ENCODE measurements around the gene TTC34.
A peak's percentile ranks its signal among the peaks of the same experiment; 100 is the strongest.

The TTC34 gene

GRCh38 chr1:2642131-2642559, 159.3 kb downstream of the TTC34 start:
- no peaks in the 10 kb centered on the region for H4K20me1 ChIP-seq (ENCODE audit: insufficient read depth, low read length)
- H3F3A ChIP-seq (ENCODE audit: insufficient read depth, low read length) = no peaks in the 10 kb centered on the region
- H2AFZ ChIP-seq (ENCODE audit: low read length) = no peak overlapping the region
- peak overlapping the region; percentile 74 for H3K4me3 ChIP-seq (ENCODE audit: low read depth, low read length, poor library complexity, severe bottlenecking)
- H3K36me3 ChIP-seq (ENCODE audit: insufficient read depth, low read length) = no peaks in the 10 kb centered on the region; the same call in 1 of the 2 replicates
- no peaks in the 10 kb centered on the region for H3K79me2 ChIP-seq (ENCODE audit: insufficient read depth, low read length)
- no peak overlapping the region for H3K27ac ChIP-seq (ENCODE audit: low read depth, low read length, poor library complexity, severe bottlenecking)
- no peak for TF ChIP-seq CTCF (IDR thresholded peaks at IDR 0.05; ENCODE audit: low read length)
- no peak for TF ChIP-seq EZH2 (IDR thresholded peaks at IDR 0.05; ENCODE audit: borderline replicate concordance, low read length)
- H3K4me1 ChIP-seq (ENCODE audit: insufficient read depth, low read length, severe bottlenecking) = peaks cover 10% of the 10 kb centered on the region
- no peaks in the 10 kb centered on the region; the same call in 1 of the 2 replicates for H3K27me3 ChIP-seq (ENCODE audit: insufficient read depth, low read length)
- no peaks in the 10 kb centered on the region for H3K9me2 ChIP-seq (ENCODE audit: low read depth, low read length)
- peak overlapping the region; percentile 87 for H3K4me2 ChIP-seq (ENCODE audit: low read length)
- peaks cover 10% of the 10 kb centered on the region for H3K9me3 ChIP-seq (ENCODE audit: low read length)
- H3K9ac ChIP-seq (ENCODE audit: low read length) = peak overlapping the region; percentile 80

DNA sequence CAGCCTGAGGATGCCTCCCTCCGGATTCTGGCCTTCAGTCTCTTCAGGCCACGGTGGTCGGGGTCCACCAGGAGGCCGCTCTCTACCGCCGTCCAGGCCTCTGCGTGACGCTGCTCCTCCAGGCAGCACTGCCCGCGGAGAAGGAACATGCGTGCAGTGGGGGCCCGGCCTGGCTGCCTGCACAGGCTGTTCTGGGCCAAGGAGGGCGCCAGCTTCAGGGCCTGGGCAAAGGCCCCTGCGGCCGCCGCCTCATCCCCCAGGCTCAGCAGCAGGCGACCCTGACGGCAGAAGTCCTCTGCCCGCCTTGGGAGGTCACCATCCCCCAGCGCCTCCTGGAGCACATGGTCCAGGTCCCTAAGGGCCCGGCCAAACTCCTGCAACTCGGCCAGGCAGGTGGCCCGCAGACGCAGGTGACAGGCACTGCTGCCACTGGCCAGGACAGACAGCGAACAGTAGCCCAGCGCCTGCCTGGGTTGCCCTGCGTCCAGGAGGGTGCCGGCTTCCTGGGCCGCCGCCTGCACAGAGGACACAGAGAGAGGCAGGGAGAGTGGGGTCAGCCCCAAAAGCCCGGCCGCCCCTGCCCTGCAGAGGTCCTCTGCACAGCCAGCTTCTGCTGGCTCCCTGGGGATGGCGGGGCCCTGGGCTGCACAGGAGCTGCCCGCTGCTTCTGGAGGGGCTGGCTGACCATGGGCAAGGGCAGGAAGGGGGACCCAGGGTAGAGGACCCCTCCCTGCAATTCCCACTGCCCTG, 159.9 kb downstream of the TTC34 start:
- no peaks in the 10 kb centered on the region; the same call in 1 of the 2 replicates for H3K36me3 ChIP-seq (ENCODE audit: insufficient read depth, low read length)
- H3K79me2 ChIP-seq (ENCODE audit: insufficient read depth, low read length) = no peaks in the 10 kb centered on the region
- H3K4me1 ChIP-seq (ENCODE audit: insufficient read depth, low read length, severe bottlenecking) = peaks cover 10% of the 10 kb centered on the region
- H3K27me3 ChIP-seq (ENCODE audit: insufficient read depth, low read length) = no peaks in the 10 kb centered on the region; the same call in 1 of the 2 replicates
- no peak overlapping the region for H2AFZ ChIP-seq (ENCODE audit: low read length)
- no peak overlapping the region; the same call in 1 of the 2 replicates for H3K9ac ChIP-seq (ENCODE audit: low read length)
- no peaks in the 10 kb centered on the region for H3K9me2 ChIP-seq (ENCODE audit: low read depth, low read length)
- peak overlapping the region; percentile 87 for H3K4me2 ChIP-seq (ENCODE audit: low read length)
- no peaks in the 10 kb centered on the region for H4K20me1 ChIP-seq (ENCODE audit: insufficient read depth, low read length)
- TF ChIP-seq CTCF (IDR thresholded peaks at IDR 0.05; ENCODE audit: low read length) = no peak
- TF ChIP-seq EZH2 (IDR thresholded peaks at IDR 0.05; ENCODE audit: borderline replicate concordance, low read length) = no peak
- H3K27ac ChIP-seq (ENCODE audit: low read depth, low read length, poor library complexity, severe bottlenecking) = no peak overlapping the region
- H3K9me3 ChIP-seq (ENCODE audit: low read length) = peaks cover 9% of the 10 kb centered on the region
- no peaks in the 10 kb centered on the region for H3F3A ChIP-seq (ENCODE audit: insufficient read depth, low read length)
- H3K4me3 ChIP-seq (ENCODE audit: low read depth, low read length, poor library complexity, severe bottlenecking) = peak overlapping the region; percentile 74

GRCh38 chr1:2640626-2641025, 160.9 kb downstream of the TTC34 start:
- Histone ChIP-seq H3K9ac (ENCODE audit: low read length) (no peak overlapping the region), H3K9me2 (ENCODE audit: low read depth, low read length) (no peaks in the 10 kb centered on the region), H3K4me3 (ENCODE audit: low read depth, low read length, poor library complexity, severe bottlenecking) (no peak overlapping the region), H3K4me1 (ENCODE audit: insufficient read depth, low read length, severe bottlenecking) (peaks cover 10% of the 10 kb centered on the region), H3K27ac (ENCODE audit: low read depth, low read length, poor library complexity, severe bottlenecking) (no peak overlapping the region), H3F3A (ENCODE audit: insufficient read depth, low read length) (no peaks in the 10 kb centered on the region), H4K20me1 (ENCODE audit: insufficient read depth, low read length) (no peaks in the 10 kb centered on the region), H2AFZ (ENCODE audit: low read length) (no peak overlapping the region), H3K79me2 (ENCODE audit: insufficient read depth, low read length) (no peaks in the 10 kb centered on the region), H3K9me3 (ENCODE audit: low read length) (peaks cover 13% of the 10 kb centered on the region), H3K4me2 (ENCODE audit: low read length) (no peak overlapping the region), H3K27me3 (ENCODE audit: insufficient read depth, low read length) (no peaks in the 10 kb centered on the region; the same call in 1 of the 2 replicates), H3K36me3 (ENCODE audit: insufficient read depth, low read length) (no peaks in the 10 kb centered on the region; the same call in 1 of the 2 replicates)
- no peak for TF ChIP-seq CTCF (IDR thresholded peaks at IDR 0.05; ENCODE audit: low read length)
- TF ChIP-seq EZH2 (IDR thresholded peaks at IDR 0.05; ENCODE audit: borderline replicate concordance, low read length) = no peak
